H9 (cell line): Measurements from ENCODE around the gene IGSF9. TPM values are rescaled to one million over a fixed set of nuclear protein-coding genes. Genes with fewer than 3 reads are reported as not detected.

Experiments used
- DNase-seq: peaks from one replicate; pipeline ENCODE4 v3.0.0-alpha.2; 2017
- H2AFZ ChIP-seq: one replicate; pipeline ENCODE4 v1.6.1; 2013; ENCODE audit warnings: mild to moderate bottlenecking, low read length, control low read depth, moderate library complexity
- H2AK5ac ChIP-seq: 2 replicates; pipeline ENCODE4 v1.6.1; 2013; ENCODE audit warnings: low read length, control low read depth, mixed read lengths; ENCODE audit not compliant: insufficient read length
- H2BK120ac ChIP-seq: one replicate; pipeline ENCODE4 v1.6.1; 2013; ENCODE audit warnings: low read depth, mild to moderate bottlenecking, low read length, control low read depth, inconsistent platforms; ENCODE audit not compliant: poor library complexity, severe bottlenecking
- H2BK12ac ChIP-seq: 2 replicates; pipeline ENCODE4 v1.6.1; 2013; ENCODE audit warnings: low read length, control low read depth, mixed read lengths, low read depth; ENCODE audit not compliant: insufficient read length
- H2BK15ac ChIP-seq: 2 replicates; pipeline ENCODE4 v1.6.1; 2013; ENCODE audit warnings: low read depth, low read length, control low read depth
- H2BK20ac ChIP-seq: one replicate; pipeline ENCODE4 v1.6.1; 2013; ENCODE audit warnings: low read depth, mild to moderate bottlenecking, low read length, control low read depth, inconsistent platforms; ENCODE audit not compliant: poor library complexity, severe bottlenecking
- H2BK5ac ChIP-seq: 2 replicates; pipeline ENCODE4 v1.6.1; 2013; ENCODE audit warnings: low read length, control low read depth, mixed read lengths; ENCODE audit not compliant: insufficient read length
- H3K14ac ChIP-seq: 2 replicates; pipeline ENCODE4 v1.6.1; 2013; ENCODE audit warnings: low read length, control low read depth; ENCODE audit not compliant: insufficient read depth
- H3K18ac ChIP-seq: 2 replicates; pipeline ENCODE4 v1.6.1; 2013; ENCODE audit warnings: low read depth, mild to moderate bottlenecking, mixed read lengths, low read length, control low read depth; ENCODE audit not compliant: insufficient read length
- H3K23ac ChIP-seq: 2 replicates; pipeline ENCODE4 v1.6.1; 2013; ENCODE audit warnings: low read length, control low read depth, mixed read lengths, low read depth; ENCODE audit not compliant: insufficient read length
- H3K23me2 ChIP-seq: 2 replicates; pipeline ENCODE4 v1.6.1; 2013; ENCODE audit warnings: low read depth, mild to moderate bottlenecking, mixed read lengths, low read length, control low read depth; ENCODE audit not compliant: insufficient read length, poor library complexity, severe bottlenecking
- H3K27ac ChIP-seq: 2 replicates; pipeline ENCODE4 v1.5.1; 2013; ENCODE audit warnings: low read length, control low read depth, mixed read lengths, low read depth; ENCODE audit not compliant: insufficient read length
- H3K27me3 ChIP-seq: 2 replicates; pipeline ENCODE4 v1.6.1; 2013; ENCODE audit warnings: low read length, control low read depth, inconsistent platforms; ENCODE audit not compliant: insufficient read depth
- H3K4ac ChIP-seq: 2 replicates; pipeline ENCODE4 v1.6.1; 2013; ENCODE audit warnings: low read depth, mild to moderate bottlenecking, control low read depth, inconsistent platforms, low read length, moderate library complexity
- H3K4me1 ChIP-seq: 2 replicates; pipeline ENCODE4 v1.6.1; 2013; ENCODE audit warnings: low read length, control low read depth, inconsistent platforms; ENCODE audit not compliant: insufficient read depth
- H3K4me2 ChIP-seq: 2 replicates; pipeline ENCODE4 v1.6.1; 2013; ENCODE audit warnings: low read length, control low read depth, mixed read lengths; ENCODE audit not compliant: insufficient read length, insufficient read depth
- H3K56ac ChIP-seq: 2 replicates; pipeline ENCODE4 v1.6.1; 2013; ENCODE audit warnings: low read depth, mild to moderate bottlenecking, mixed read lengths, low read length, control low read depth; ENCODE audit not compliant: insufficient read length
- H3K79me1 ChIP-seq: 2 replicates; pipeline ENCODE4 v1.6.1; 2013; ENCODE audit warnings: low read depth, mild to moderate bottlenecking, moderate library complexity, low read length, control low read depth, inconsistent platforms; ENCODE audit not compliant: insufficient read depth, poor library complexity, severe bottlenecking
- H3K79me2 ChIP-seq: 2 replicates; pipeline ENCODE4 v1.6.1; 2013; ENCODE audit warnings: low read length, control low read depth, inconsistent platforms; ENCODE audit not compliant: insufficient read depth
- H3K9ac ChIP-seq: 2 replicates; pipeline ENCODE4 v1.6.1; 2013; ENCODE audit warnings: low read length, control low read depth, mixed read lengths; ENCODE audit not compliant: insufficient read length; ENCODE audit errors: extremely low read depth
- H3K9me3 ChIP-seq: one replicate; pipeline ENCODE4 v1.6.1; 2013; ENCODE audit warnings: low read depth, low read length, inconsistent platforms; ENCODE audit not compliant: control insufficient read depth
- H3T11ph ChIP-seq: one replicate; pipeline ENCODE4 v1.6.1; 2013; ENCODE audit warnings: mild to moderate bottlenecking, low read length, control low read depth, inconsistent platforms
- H4K20me1 ChIP-seq: one replicate; pipeline ENCODE4 v1.6.1; 2013; ENCODE audit not compliant: control insufficient read depth, insufficient read length, insufficient read depth
- H4K5ac ChIP-seq: 2 replicates; pipeline ENCODE4 v1.6.1; 2013; ENCODE audit warnings: low read depth, mild to moderate bottlenecking, mixed read lengths, low read length, control low read depth; ENCODE audit not compliant: insufficient read length
- H4K8ac ChIP-seq: replicated peaks from 2 replicates; pipeline ENCODE4 v1.6.1; 2013; ENCODE audit warnings: low read length, control low read depth, mixed read lengths, low read depth; ENCODE audit not compliant: insufficient read length
- H4K91ac ChIP-seq: 2 replicates; pipeline ENCODE4 v1.6.1; 2013; ENCODE audit warnings: low read depth, mild to moderate bottlenecking, moderate library complexity, mixed read lengths, low read length, control low read depth; ENCODE audit not compliant: insufficient read length
- H3K27ac Mint-ChIP-seq, 3 experiments: 2 replicates in 2 of 3; 3 replicates in 1 of 3; pipeline ENCODE4 v1.8.0; 2020 to 2021; ENCODE audit warnings: mixed read lengths in 3 of 3, mild to moderate bottlenecking in 1 of 3, moderate library complexity in 1 of 3
- H3K27me3 Mint-ChIP-seq: 2 replicates; pipeline ENCODE4 v1.8.0; 2021; ENCODE audit warnings: low read depth, mild to moderate bottlenecking, moderate library complexity, mixed read lengths
- H3K36me3 Mint-ChIP-seq, 3 experiments: 2 replicates in 2 of 3; 3 replicates in 1 of 3; pipeline ENCODE4 v1.8.0; 2020 to 2021; ENCODE audit warnings: low read depth in 3 of 3, mixed read lengths in 3 of 3; ENCODE audit not compliant: insufficient read depth in 1 of 3
- H3K4me1 Mint-ChIP-seq, 2 experiments: 2 replicates each; pipeline ENCODE4 v1.8.0; 2020; ENCODE audit warnings: mixed read lengths in 2 of 2
- H3K4me3 Mint-ChIP-seq, 2 experiments: 2 replicates in 1 of 2; 3 replicates in 1 of 2; pipeline ENCODE4 v1.8.0; 2020 to 2021; ENCODE audit warnings: mild to moderate bottlenecking in 2 of 2, mixed read lengths in 2 of 2, moderate library complexity in 1 of 2
- H3K9me3 Mint-ChIP-seq, 2 experiments: 2 replicates in 1 of 2; 3 replicates in 1 of 2; pipeline ENCODE4 v1.8.0; 2020; ENCODE audit warnings: mild to moderate bottlenecking in 2 of 2, mixed read lengths in 2 of 2, moderate library complexity in 1 of 2
- WGBS: extraction: QIAGEN DNeasy Blood & Tissue Kit; methylation state at CpG from one replicate; pipeline ENCODE4 v1.1.7; 2013; ENCODE audit warnings: missing lambda C conversion rate, low lambda C conversion rate, mixed read lengths; ENCODE audit not compliant: insufficient read length; ENCODE audit errors: extremely low coverage; 5-methylcytosine and 5-hydroxymethylcytosine counted together
- total RNA-seq: library from RNA; stranded (reverse); gene quantifications from 2 replicates; pipeline ENCODE4 v1.2.1, GENCODE V29; 2021
- TF ChIP-seq, protein P1 (sequence below): fragments of 200-600 bp; sonication (generic); conservative IDR thresholded peaks from 3 replicates; pipeline ENCODE4 v1.8.0; 2021; ENCODE audit warnings: antibody characterized with exemption, mild to moderate bottlenecking

Gene IGSF9
- total RNA-seq, 1 experiment from 2014 or later = 11.3 TPM

GRCh38 chr1:159918352-159919200 lies 26.8 kb downstream of the IGSF9 start:
- Histone ChIP-seq H3K14ac (no peak overlapping the region), H3K79me1 (no peaks in the 10 kb centered on the region), H3K56ac (no peak overlapping the region), H3K9ac (no peak overlapping the region), H3T11ph (no peak overlapping the region), H2BK12ac (no peak overlapping the region), H3K4me1 (peaks cover 16% of the 10 kb centered on the region; the same call in 1 of the 2 replicates), H2AFZ (no peak overlapping the region), H3K27me3 (no peaks in the 10 kb centered on the region), H3K4ac (no peak overlapping the region), H3K18ac (no peak overlapping the region), H2BK5ac (no peak overlapping the region), H3K23ac (no peak overlapping the region), H3K9me3 (no peaks in the 10 kb centered on the region), H2AK5ac (no peak overlapping the region), H4K5ac (no peak overlapping the region), H3K4me2 (no peak overlapping the region), H3K23me2 (no peaks in the 10 kb centered on the region), H2BK20ac (no peak overlapping the region), H2BK15ac (no peak overlapping the region), H3K79me2 (no peaks in the 10 kb centered on the region), H4K8ac (no peak overlapping the region), H4K91ac (no peak overlapping the region), H3K27ac (no peak overlapping the region), H4K20me1 (no peaks in the 10 kb centered on the region), H2BK120ac (no peak overlapping the region)
- Mint-ChIP-seq H3K36me3 (peaks cover 0 to 35% (median 20%) of the 10 kb centered on the region in 3 experiments; a peak in 5 of 7 replicates), H3K4me3 (no peak overlapping the region), H3K9me3 (no peaks in the 10 kb centered on the region; a peak in 1 of 5 replicates), H3K27ac (no peak overlapping the region), H3K27me3 (0 out of 2 replicates have a peak, but pooled peaks cover 2% of the 10 kb centered on the region), H3K4me1 (peaks cover 51 to 56% of the 10 kb centered on the region in 2 experiments)
- no CpG with 5 or more reads among the region's 13 CpGs for WGBS
- TF ChIP-seq, protein P1, sequence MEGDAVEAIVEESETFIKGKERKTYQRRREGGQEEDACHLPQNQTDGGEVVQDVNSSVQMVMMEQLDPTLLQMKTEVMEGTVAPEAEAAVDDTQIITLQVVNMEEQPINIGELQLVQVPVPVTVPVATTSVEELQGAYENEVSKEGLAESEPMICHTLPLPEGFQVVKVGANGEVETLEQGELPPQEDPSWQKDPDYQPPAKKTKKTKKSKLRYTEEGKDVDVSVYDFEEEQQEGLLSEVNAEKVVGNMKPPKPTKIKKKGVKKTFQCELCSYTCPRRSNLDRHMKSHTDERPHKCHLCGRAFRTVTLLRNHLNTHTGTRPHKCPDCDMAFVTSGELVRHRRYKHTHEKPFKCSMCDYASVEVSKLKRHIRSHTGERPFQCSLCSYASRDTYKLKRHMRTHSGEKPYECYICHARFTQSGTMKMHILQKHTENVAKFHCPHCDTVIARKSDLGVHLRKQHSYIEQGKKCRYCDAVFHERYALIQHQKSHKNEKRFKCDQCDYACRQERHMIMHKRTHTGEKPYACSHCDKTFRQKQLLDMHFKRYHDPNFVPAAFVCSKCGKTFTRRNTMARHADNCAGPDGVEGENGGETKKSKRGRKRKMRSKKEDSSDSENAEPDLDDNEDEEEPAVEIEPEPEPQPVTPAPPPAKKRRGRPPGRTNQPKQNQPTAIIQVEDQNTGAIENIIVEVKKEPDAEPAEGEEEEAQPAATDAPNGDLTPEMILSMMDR = no peak
- no peak for DNase-seq
